Measurements from ENCODE around the gene ICA1.

ICA1 gene

GRCh38 chr7:8228068-8228467 is 33.9 kb downstream of the ICA1 start:
- no peak for DNase-seq (ENCODE audit: low read depth)

DNA sequence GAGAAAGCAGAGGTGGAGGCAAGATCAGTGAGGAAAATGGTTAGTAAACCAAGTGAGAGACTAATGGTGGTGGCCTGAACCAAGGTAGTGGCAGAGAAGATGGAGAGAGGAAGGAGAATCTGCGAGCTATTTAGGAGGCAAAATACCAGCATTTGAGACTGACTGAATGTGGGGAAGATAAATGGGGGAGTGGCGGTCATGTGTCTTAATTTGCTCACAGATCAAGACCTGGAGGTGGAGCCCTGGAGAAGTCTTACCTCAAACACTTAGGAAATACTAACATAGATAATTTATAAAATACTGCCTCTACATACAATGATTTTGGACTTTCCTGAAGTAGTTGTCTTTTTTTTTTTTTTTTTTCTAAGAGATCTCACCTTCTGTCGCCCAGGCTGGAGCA is 34.7 kb downstream of the ICA1 start:
- DNase-seq (ENCODE audit: low read depth): no peak

DNA sequence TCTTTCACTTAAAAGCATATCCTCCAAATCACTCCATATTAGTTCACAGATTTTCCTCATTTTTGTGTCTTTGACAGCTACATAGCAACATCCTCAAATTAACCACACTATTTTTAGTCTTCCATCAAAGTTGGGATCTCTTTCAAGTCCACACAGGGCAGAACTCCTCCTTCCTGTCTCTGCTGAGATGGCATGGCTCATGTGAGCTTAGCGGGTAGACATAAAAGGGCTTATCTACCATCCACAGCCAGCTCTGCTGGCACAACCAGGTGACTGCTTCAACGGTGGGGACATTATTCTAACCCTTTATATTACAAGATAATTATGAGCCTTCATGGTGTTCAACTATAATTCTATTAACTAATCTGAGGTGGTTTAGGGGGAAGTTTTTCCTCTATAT is 35.5 kb downstream of the ICA1 start:
- no peak for DNase-seq (ENCODE audit: low read depth)

GRCh38 chr7:8221567-8221966 is 40.4 kb downstream of the ICA1 start:
- no peak for DNase-seq (ENCODE audit: low read depth)

DNA sequence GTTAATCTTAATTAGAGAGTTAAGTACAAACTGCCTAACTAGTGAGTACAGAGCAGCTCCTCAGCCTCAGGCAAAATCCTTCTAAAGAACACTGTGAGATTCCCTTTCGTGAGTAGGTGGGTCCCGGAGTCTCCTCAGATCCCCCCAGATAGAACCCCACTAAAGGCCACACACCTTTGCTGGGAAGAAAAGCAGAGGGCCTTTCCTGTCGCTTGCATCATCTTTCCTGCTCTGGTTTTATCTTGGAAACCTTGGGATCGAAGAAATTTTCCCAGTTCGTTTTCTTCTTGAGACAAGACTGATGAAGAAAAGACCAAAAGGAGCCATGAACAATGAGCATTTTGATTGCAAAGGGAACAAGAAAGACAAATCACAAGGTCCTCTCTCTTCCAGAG is 40.9 kb downstream of the ICA1 start:
- DNase-seq (ENCODE audit: low read depth): no peak

DNA sequence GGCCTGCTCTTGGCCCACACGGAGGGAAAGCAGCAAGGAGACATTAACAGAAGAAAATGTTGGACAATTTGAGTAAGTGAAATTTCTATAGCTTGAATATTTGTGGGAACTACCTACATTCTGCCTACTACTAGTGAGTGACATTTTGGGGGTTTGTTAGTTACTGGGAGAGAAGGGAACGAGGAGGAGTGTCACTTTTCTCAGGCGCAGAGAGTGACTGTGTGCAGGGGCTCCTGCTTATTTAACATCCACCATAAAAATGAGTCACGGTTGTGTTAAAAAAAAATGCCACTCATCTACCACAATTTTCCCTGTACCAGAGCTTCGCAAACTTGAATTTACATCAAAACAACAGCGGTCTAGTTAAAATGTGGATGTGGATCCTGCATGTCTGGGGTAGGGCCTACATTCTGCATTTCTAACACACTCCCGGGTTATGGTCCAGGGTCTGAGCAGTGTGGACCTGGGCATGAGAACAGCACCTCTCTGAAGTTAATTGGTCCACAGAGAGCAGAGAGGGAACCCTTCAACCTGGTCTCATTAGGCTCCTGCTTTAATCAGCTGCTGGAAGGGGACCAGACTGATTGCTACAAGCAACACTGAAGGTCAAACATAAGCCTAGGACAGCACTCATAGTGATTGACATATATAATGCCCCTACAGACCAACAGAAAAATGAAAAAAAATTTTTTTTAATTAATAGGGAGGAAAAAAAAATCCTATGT is 41.4 kb downstream of the ICA1 start:
- no peak for DNase-seq (ENCODE audit: low read depth)

- DNase-seq (ENCODE audit: low read depth): peak; percentile 62
Measured at GRCh38 chr7:8217200-8218068, 44.5 kb downstream of the ICA1 start.

- DNase-seq (ENCODE audit: low read depth): no peak
Measured at GRCh38 chr7:8216334-8216690, 45.7 kb downstream of the ICA1 start.

DNA sequence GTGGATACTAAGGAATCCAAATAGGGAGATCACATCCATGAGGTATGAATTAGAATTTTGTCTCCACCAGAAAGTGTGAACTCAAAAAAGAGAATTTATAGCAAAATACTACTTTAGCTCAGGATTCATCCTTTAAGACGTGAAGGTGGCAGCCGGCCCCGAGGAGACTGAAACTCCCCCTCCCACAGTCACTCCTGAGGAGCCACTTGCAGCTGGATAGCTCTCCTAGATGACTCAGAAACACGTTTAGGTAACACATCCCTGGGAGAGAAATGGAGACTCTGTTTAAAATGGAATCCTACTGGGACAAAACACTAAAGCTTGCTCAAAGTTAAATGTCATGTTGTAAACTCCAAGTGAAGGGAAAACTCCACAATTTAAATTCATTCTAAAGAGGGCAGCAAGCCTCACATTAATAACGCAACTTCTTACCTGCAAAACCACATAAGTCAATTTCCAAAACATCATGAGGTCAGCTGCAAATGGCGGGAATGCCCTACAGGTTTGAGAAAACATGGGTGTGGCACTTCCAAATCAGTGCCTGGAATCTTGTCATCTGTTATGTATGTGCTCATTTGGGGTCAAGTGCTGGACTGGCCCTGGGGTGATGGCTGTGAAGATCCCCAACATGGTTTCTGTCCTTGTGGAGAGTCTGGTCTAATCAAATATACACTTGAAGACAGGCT is 46.2 kb downstream of the ICA1 start:
- DNase-seq (ENCODE audit: low read depth): no peak

- peak; percentile 57 for DNase-seq (ENCODE audit: low read depth)
Measured at GRCh38 chr7:8214244-8214824, 47.6 kb downstream of the ICA1 start.

- no peak for DNase-seq (ENCODE audit: low read depth)
Measured at GRCh38 chr7:8213381-8213780, 48.6 kb downstream of the ICA1 start.

- DNase-seq (ENCODE audit: low read depth): no peak
Measured at GRCh38 chr7:8212638-8213037, 49.3 kb downstream of the ICA1 start.

- DNase-seq (ENCODE audit: low read depth): no peak
Measured at GRCh38 chr7:8211725-8212096, 50.3 kb downstream of the ICA1 start.

DNA sequence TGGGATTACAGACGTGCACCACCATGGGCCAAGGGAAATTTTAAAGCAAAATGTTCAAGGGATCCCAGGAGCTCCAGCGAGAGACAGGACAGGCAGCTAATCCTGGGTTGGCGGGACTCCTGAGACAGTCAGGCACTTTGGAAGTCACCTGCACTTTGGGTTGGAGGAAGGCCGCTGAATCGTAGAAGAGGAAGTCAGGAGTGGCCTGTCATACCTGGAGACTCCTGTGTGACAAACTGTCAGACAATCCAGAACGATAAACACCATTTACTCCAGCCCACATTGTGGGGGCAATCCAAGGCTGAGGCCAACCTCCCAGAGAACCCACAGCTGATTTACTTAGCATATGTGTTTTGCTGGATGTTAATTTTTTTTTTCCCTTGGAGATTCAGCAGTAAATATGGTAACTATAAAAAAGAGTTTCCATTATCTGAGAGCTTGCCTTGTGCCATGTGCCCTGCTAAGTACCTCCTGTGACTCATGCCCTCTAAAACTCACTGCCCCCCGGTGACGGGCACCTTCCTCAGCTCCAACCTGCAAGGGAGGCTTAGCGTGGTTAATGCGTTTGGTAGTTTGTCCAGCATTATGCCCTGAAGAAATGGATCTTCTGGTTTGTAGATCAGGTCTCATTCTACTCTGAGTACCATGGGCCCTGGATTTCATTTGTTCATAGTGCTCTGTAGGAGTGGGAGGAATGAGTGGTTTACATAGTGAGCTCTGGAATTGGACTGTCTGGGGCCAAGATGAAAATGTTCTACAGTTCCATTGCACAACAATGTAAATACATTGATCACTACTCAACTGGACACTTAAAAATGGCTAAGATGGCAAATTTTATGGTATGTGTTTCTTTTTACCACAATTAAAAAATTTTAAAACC is 50.9 kb downstream of the ICA1 start:
- no peak for DNase-seq (ENCODE audit: low read depth)

DNA sequence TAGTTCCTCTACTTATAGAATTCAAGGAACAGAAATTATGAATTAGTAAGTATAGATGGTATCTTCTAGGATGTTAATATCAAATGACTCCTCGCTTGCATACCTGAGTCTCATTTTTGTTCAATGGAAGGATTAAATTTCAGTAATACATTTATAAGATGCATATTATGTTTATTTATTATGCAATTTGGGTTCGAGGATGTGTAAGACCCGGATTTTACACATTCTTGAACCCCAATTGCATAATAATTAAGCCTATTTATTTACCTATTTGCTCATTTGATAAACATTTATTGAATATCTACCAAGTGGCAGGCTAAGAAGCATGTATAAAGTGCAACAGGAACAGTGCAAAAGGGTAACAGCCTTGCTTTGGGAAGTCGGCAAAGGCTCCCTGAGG is 52.6 kb downstream of the ICA1 start:
- no peak for DNase-seq (ENCODE audit: low read depth)

- no peak for DNase-seq (ENCODE audit: low read depth)
Measured at GRCh38 chr7:8208816-8209215, 53.2 kb downstream of the ICA1 start.

GRCh38 chr7:8206956-8207355 is 55.0 kb downstream of the ICA1 start:
- DNase-seq (ENCODE audit: low read depth): no peak

DNA sequence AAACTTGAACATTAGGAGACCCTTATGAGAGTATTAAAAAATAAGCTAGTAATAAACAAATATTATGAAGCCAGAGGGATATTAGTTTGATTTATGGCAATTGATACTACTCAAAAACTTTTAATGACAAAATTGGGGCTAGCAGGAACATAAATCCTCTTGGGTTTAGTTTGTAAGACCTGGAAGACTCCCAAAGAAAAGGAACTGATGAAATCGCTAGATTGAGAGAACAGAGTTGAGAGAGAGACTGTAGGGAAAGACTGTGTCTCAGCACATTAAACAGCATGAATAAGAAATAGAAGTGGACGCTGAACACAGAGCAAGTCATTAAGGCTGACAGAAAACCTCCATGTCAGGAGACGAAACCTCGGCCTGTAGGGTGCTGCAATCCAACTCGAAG is 56.4 kb downstream of the ICA1 start:
- DNase-seq (ENCODE audit: low read depth): no peak

GRCh38 chr7:8205031-8205387 is 57.0 kb downstream of the ICA1 start:
- DNase-seq (ENCODE audit: low read depth): no peak

DNA sequence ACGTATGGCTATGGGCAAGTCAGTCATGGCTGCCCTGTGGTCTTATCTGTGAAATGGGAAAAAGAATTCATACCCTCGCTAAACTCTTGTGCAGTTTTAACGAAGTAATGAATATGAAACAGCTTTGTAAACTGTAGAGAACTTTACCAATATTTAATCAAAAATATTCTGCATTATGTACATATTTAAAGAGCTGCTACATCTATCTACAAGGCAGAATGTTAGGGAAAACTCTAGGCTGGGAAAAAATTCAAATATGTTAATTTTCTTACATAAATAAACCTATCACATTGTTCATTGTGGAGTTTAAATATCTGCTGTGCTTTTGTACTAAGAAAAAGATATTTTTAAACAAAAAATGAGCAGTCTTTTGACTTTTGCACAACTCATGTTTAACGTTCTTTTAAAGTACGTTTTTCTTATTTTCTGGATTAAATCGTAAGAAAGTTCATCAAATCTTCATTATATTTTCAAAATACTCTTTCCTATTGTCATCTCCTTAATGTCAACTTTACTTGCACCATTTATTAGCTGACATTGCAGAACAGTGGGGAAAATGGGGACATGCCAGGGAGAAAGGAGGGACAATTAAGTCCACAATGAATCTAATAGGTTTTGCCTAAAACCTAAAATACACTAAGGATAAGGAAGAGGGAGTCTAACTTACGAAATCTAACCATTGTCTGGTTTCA is 57.5 kb downstream of the ICA1 start:
- DNase-seq (ENCODE audit: low read depth): no peak

DNA sequence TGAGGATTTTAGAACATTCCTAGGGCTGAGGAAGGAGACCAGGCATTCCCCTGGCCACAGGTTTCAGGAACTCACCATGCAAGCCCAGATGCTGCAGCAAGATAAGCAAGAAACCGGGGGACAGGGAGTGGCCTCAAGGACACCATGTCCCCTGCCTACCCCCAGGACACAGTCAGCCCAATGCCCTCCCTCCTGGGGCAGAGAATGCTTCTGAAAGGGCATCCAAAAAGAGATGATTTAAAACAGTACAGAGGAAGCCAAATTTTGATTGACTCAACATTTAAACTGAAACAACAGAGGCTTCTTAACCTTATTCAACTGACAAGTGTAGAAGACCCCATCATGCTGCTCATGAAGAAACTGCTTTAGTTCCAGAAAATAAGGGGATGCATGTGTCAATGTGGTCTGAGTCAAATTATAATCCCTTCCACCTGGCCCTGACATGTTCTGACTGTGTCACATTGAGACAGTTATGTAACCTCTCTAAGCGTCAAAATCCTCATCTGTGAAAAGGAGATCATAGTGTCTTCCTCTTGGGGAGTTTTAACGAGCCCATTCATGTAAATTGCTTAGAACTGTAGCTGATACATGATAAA is 60.0 kb downstream of the ICA1 start:
- DNase-seq (ENCODE audit: low read depth): no peak

All from EH (cell line).